Measurements from ENCODE around the gene DENND1A.

The DENND1A gene

GRCh38 chr9:123725389-123725788 is 204.5 kb downstream of the DENND1A start:
- Histone ChIP-seq H3K4me3 (ENCODE audit: low read length in 2 of 2) (no peak overlapping the region), H3K9me3 (ENCODE audit: control insufficient read depth in 2 of 2, low read length in 2 of 2) (no peaks in the 10 kb centered on the region), H3K36me3 (ENCODE audit: control insufficient read depth in 2 of 2, insufficient read depth in 2 of 2, low read length in 2 of 2) (no peaks in the 10 kb centered on the region), H3K9ac (ENCODE audit: low read length in 2 of 2) (peak overlapping the region in 1 of 2 donors; percentile 29), H3K27me3 (ENCODE audit: control insufficient read depth in 1 of 2, insufficient read depth in 2 of 2, low read length in 2 of 2) (no peaks in the 10 kb centered on the region), H3K4me1 (ENCODE audit: control insufficient read depth, insufficient read depth, low read length) (no peaks in the 10 kb centered on the region), H3K27ac (ENCODE audit: low read length) (no peak overlapping the region)

GRCh38 chr9:123724211-123724796 is 205.6 kb downstream of the DENND1A start:
- Histone ChIP-seq H3K4me1 (ENCODE audit: control insufficient read depth, insufficient read depth, low read length) (no peaks in the 10 kb centered on the region), H3K9me3 (ENCODE audit: control insufficient read depth in 2 of 2, low read length in 2 of 2) (no peaks in the 10 kb centered on the region), H3K9ac (ENCODE audit: low read length in 2 of 2) (no peak overlapping the region), H3K27ac (ENCODE audit: low read length) (no peak overlapping the region), H3K36me3 (ENCODE audit: control insufficient read depth in 2 of 2, insufficient read depth in 2 of 2, low read length in 2 of 2) (no peaks in the 10 kb centered on the region), H3K4me3 (ENCODE audit: low read length in 2 of 2) (no peak overlapping the region), H3K27me3 (ENCODE audit: control insufficient read depth in 1 of 2, insufficient read depth in 2 of 2, low read length in 2 of 2) (no peaks in the 10 kb centered on the region)

DNA sequence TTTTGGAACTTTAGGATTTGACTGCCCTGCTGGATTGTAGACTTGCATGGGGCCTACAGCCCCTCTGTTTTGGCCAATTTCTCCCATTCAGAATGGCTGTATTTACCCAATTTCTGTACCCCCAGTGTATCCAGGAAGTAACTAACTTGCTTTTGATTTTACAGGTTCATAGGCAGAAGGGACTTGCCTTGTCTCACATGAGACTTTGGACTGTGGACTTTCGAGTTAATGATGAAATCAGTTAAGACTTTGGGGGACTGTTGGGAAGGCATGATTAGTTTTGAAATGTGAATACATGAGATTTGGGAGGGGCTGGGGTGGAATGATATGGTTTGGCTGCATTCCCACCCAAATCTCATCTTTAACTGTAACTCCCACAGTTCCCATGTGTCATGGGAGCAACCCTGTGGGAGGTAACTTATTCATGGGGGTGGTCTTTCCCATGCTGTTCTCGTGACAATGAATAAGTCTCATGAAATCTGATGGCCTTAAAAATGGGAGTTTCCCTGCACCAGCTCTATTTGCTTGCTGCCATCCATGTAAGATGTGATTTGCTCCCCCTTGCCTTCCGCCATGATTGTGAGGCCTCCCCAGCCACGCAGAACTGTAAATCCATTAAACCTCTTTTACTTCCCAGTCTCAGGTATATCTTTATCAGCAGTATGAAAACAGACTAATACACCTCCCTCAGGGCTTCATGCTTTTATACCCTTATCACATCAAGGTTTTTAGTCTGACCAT is 206.6 kb downstream of the DENND1A start:
- Histone ChIP-seq H3K9me3 (ENCODE audit: control insufficient read depth in 2 of 2, low read length in 2 of 2) (no peaks in the 10 kb centered on the region), H3K27me3 (ENCODE audit: control insufficient read depth in 1 of 2, insufficient read depth in 2 of 2, low read length in 2 of 2) (no peaks in the 10 kb centered on the region), H3K27ac (ENCODE audit: low read length) (no peak overlapping the region), H3K36me3 (ENCODE audit: control insufficient read depth in 2 of 2, insufficient read depth in 2 of 2, low read length in 2 of 2) (no peaks in the 10 kb centered on the region), H3K4me3 (ENCODE audit: low read length in 2 of 2) (no peak overlapping the region), H3K4me1 (ENCODE audit: control insufficient read depth, insufficient read depth, low read length) (no peaks in the 10 kb centered on the region), H3K9ac (ENCODE audit: low read length in 2 of 2) (no peak overlapping the region)

- H3K36me3 ChIP-seq (ENCODE audit: control insufficient read depth in 2 of 2, insufficient read depth in 2 of 2, low read length in 2 of 2), result no peaks in the 10 kb centered on the region
- no peak overlapping the region for H3K27ac ChIP-seq (ENCODE audit: low read length)
- H3K4me3 ChIP-seq (ENCODE audit: low read length in 2 of 2), result no peak overlapping the region
- no peaks in the 10 kb centered on the region for H3K9me3 ChIP-seq (ENCODE audit: control insufficient read depth in 2 of 2, low read length in 2 of 2)
- H3K4me1 ChIP-seq (ENCODE audit: control insufficient read depth, insufficient read depth, low read length), result no peaks in the 10 kb centered on the region
- H3K27me3 ChIP-seq (ENCODE audit: control insufficient read depth in 1 of 2, insufficient read depth in 2 of 2, low read length in 2 of 2), result no peaks in the 10 kb centered on the region
- H3K9ac ChIP-seq (ENCODE audit: low read length in 2 of 2), result no peak overlapping the region
Measured at GRCh38 chr9:123722378-123722777, 207.5 kb downstream of the DENND1A start.

DNA sequence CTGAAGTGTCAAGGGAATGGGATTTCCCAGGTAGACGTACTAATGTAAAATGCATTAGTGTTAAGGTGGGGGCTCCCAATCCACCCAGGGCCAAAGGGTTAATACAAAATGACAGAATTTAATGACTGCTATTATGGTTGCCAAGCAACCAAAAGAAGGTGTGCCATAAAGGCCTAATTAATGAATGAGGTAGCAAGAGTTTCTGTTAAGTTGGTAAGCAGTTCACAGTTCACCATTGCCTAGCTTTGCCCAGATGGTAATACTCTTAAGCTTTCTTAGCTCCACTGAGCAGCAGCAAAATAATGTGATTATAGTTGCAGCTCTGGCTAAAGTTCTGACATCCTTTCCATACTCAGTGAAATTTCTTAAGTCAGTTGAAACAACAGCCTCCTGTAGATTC is 211.7 kb downstream of the DENND1A start:
- Histone ChIP-seq H3K4me1 (ENCODE audit: control insufficient read depth, insufficient read depth, low read length) (no peaks in the 10 kb centered on the region), H3K27ac (ENCODE audit: low read length) (no peak overlapping the region), H3K4me3 (ENCODE audit: low read length in 2 of 2) (no peak overlapping the region), H3K9ac (ENCODE audit: low read length in 2 of 2) (no peak overlapping the region), H3K27me3 (ENCODE audit: control insufficient read depth in 1 of 2, insufficient read depth in 2 of 2, low read length in 2 of 2) (no peaks in the 10 kb centered on the region), H3K9me3 (ENCODE audit: control insufficient read depth in 2 of 2, low read length in 2 of 2) (no peaks in the 10 kb centered on the region), H3K36me3 (ENCODE audit: control insufficient read depth in 2 of 2, insufficient read depth in 2 of 2, low read length in 2 of 2) (no peaks in the 10 kb centered on the region)

GRCh38 chr9:123717581-123718175 is 212.2 kb downstream of the DENND1A start:
- H3K9me3 ChIP-seq (ENCODE audit: control insufficient read depth in 2 of 2, low read length in 2 of 2), result no peaks in the 10 kb centered on the region
- H3K36me3 ChIP-seq (ENCODE audit: control insufficient read depth in 2 of 2, insufficient read depth in 2 of 2, low read length in 2 of 2), result no peaks in the 10 kb centered on the region
- no peaks in the 10 kb centered on the region for H3K27me3 ChIP-seq (ENCODE audit: control insufficient read depth in 1 of 2, insufficient read depth in 2 of 2, low read length in 2 of 2)
- H3K4me1 ChIP-seq (ENCODE audit: control insufficient read depth, insufficient read depth, low read length), result no peaks in the 10 kb centered on the region
- H3K9ac ChIP-seq (ENCODE audit: low read length in 2 of 2), result no peak overlapping the region
- no peak overlapping the region for H3K27ac ChIP-seq (ENCODE audit: low read length)
- H3K4me3 ChIP-seq (ENCODE audit: low read length in 2 of 2), result no peak overlapping the region

DNA sequence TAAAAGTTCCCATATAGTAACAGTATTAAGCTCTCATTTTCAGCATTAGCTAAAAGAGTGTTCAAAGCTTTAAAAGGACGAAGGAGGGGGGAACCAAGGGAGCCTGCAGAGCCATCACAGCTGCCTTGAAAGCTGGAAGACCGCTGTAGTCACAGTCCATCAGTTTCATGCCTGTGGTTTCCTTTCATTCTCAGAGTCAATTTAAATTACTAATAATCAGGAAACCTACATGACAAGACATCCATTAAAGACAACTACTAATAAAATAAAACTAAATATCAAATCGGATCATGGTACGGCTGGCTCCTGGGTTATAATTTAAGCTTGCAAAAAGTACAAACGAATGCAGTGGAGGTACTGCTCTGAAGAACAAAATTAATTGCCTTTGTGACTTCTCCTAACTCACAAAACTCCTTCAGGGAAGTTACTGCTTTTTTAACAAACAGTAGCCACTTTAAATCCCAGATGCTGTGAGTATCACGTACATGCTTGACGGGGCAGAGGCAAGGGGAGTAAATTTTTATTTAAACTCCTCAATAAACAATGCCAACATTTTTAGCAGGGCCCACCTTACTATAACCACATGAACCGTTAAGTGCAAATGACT is 213.5 kb downstream of the DENND1A start:
- Histone ChIP-seq H3K4me1 (ENCODE audit: control insufficient read depth, insufficient read depth, low read length) (no peaks in the 10 kb centered on the region), H3K4me3 (ENCODE audit: low read length in 2 of 2) (no peak overlapping the region)

GRCh38 chr9:123715258-123715657 is 214.7 kb downstream of the DENND1A start:
- Histone ChIP-seq H3K36me3 (ENCODE audit: control insufficient read depth in 2 of 2, insufficient read depth in 2 of 2, low read length in 2 of 2) (no peaks in the 10 kb centered on the region), H3K4me3 (ENCODE audit: low read length in 2 of 2) (no peak overlapping the region), H3K9ac (ENCODE audit: low read length in 2 of 2) (no peak overlapping the region), H3K27ac (ENCODE audit: low read length) (no peak overlapping the region), H3K9me3 (ENCODE audit: control insufficient read depth in 2 of 2, low read length in 2 of 2) (no peaks in the 10 kb centered on the region), H3K27me3 (ENCODE audit: control insufficient read depth in 1 of 2, insufficient read depth in 2 of 2, low read length in 2 of 2) (no peaks in the 10 kb centered on the region), H3K4me1 (ENCODE audit: control insufficient read depth, insufficient read depth, low read length) (no peaks in the 10 kb centered on the region)

More for the DNA sequence above, 213.5 kb downstream of the DENND1A start:
- Histone ChIP-seq H3K27me3 (ENCODE audit: control insufficient read depth in 1 of 2, insufficient read depth in 2 of 2, low read length in 2 of 2) (no peaks in the 10 kb centered on the region), H3K9ac (ENCODE audit: low read length in 2 of 2) (no peak overlapping the region), H3K36me3 (ENCODE audit: control insufficient read depth in 2 of 2, insufficient read depth in 2 of 2, low read length in 2 of 2) (no peaks in the 10 kb centered on the region), H3K27ac (ENCODE audit: low read length) (no peak overlapping the region), H3K9me3 (ENCODE audit: control insufficient read depth in 2 of 2, low read length in 2 of 2) (no peaks in the 10 kb centered on the region)

DNA sequence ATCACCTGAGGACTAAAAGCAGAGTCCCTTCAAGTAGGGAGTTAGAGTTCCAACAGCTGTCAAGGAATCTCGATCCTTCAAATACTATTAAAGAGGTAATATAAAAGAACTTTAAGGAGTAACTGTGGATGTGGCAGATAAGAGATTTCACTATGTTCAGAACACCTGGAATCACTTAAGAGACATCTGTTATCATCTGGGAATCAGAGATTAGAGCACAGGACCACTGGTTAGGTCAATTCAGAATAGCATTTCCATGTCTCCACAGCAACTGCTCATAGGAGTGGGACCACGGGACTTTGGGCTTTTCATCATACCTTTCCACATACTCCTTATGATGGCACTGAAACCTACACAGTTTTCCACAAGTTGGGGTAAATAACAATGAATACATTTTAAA is 216.6 kb downstream of the DENND1A start:
- H3K4me3 ChIP-seq (ENCODE audit: low read length in 2 of 2), result no peak overlapping the region
- H3K36me3 ChIP-seq (ENCODE audit: control insufficient read depth in 2 of 2, insufficient read depth in 2 of 2, low read length in 2 of 2), result no peaks in the 10 kb centered on the region
- H3K4me1 ChIP-seq (ENCODE audit: control insufficient read depth, insufficient read depth, low read length), result no peaks in the 10 kb centered on the region
- no peaks in the 10 kb centered on the region for H3K27me3 ChIP-seq (ENCODE audit: control insufficient read depth in 1 of 2, insufficient read depth in 2 of 2, low read length in 2 of 2)
- no peak overlapping the region for H3K27ac ChIP-seq (ENCODE audit: low read length)
- H3K9ac ChIP-seq (ENCODE audit: low read length in 2 of 2), result no peak overlapping the region
- H3K9me3 ChIP-seq (ENCODE audit: control insufficient read depth in 2 of 2, low read length in 2 of 2), result no peaks in the 10 kb centered on the region

GRCh38 chr9:123712399-123712798 is 217.5 kb downstream of the DENND1A start:
- Histone ChIP-seq H3K36me3 (ENCODE audit: control insufficient read depth in 2 of 2, insufficient read depth in 2 of 2, low read length in 2 of 2) (no peaks in the 10 kb centered on the region), H3K9ac (ENCODE audit: low read length in 2 of 2) (no peak overlapping the region), H3K4me3 (ENCODE audit: low read length in 2 of 2) (no peak overlapping the region), H3K27ac (ENCODE audit: low read length) (no peak overlapping the region), H3K27me3 (ENCODE audit: control insufficient read depth in 1 of 2, insufficient read depth in 2 of 2, low read length in 2 of 2) (no peaks in the 10 kb centered on the region), H3K4me1 (ENCODE audit: control insufficient read depth, insufficient read depth, low read length) (no peaks in the 10 kb centered on the region), H3K9me3 (ENCODE audit: control insufficient read depth in 2 of 2, low read length in 2 of 2) (no peaks in the 10 kb centered on the region)
